ENCODE results near the gene KANSL1.

Gene KANSL1

GRCh38 chr17:46063241-46063640 is 130.0 kb downstream of the KANSL1 start:
- DNase-seq: no peak

GRCh38 chr17:46061435-46061834 is 131.8 kb downstream of the KANSL1 start:
- no peak for DNase-seq

GRCh38 chr17:46060461-46060860 is 132.8 kb downstream of the KANSL1 start:
- no peak for DNase-seq

GRCh38 chr17:46059486-46059885 is 133.7 kb downstream of the KANSL1 start:
- no peak for DNase-seq

- DNase-seq: no peak
These were observed 135.9 kb downstream of the KANSL1 start for GRCh38 chr17:46057366-46057765.

GRCh38 chr17:46056800-46057304 is 136.4 kb downstream of the KANSL1 start:
- DNase-seq: peak; percentile 16

- DNase-seq: no peak
These were observed 139.2 kb downstream of the KANSL1 start for GRCh38 chr17:46053911-46054534.

- no peak for DNase-seq
These were observed 143.6 kb downstream of the KANSL1 start for GRCh38 chr17:46049656-46050055.

- DNase-seq: no peak
These were observed 145.4 kb downstream of the KANSL1 start for GRCh38 chr17:46047856-46048255.

- no peak for DNase-seq
These were observed 145.8 kb downstream of the KANSL1 start for GRCh38 chr17:46047398-46047797.

- no peak for DNase-seq
These were observed 146.3 kb downstream of the KANSL1 start for GRCh38 chr17:46046957-46047356.

GRCh38 chr17:46045639-46046038 is 147.6 kb downstream of the KANSL1 start:
- DNase-seq: no peak

- no peak for DNase-seq
These were observed 148.2 kb downstream of the KANSL1 start for GRCh38 chr17:46044989-46045388.

GRCh38 chr17:46044286-46044928 is 148.8 kb downstream of the KANSL1 start:
- peak; percentile 58 for DNase-seq

- no peak for DNase-seq
These were observed 149.6 kb downstream of the KANSL1 start for GRCh38 chr17:46043606-46044005.

GRCh38 chr17:46042925-46043324 is 150.3 kb downstream of the KANSL1 start:
- DNase-seq: no peak

- no peak for DNase-seq
These were observed 151.0 kb downstream of the KANSL1 start for GRCh38 chr17:46042246-46042645.

- DNase-seq: no peak
These were observed 153.5 kb downstream of the KANSL1 start for GRCh38 chr17:46039592-46040186.

- DNase-seq: no peak
These were observed 154.3 kb downstream of the KANSL1 start for GRCh38 chr17:46038937-46039336.

GRCh38 chr17:46038414-46038813 is 154.8 kb downstream of the KANSL1 start:
- DNase-seq: no peak

- DNase-seq: no peak
These were observed 155.4 kb downstream of the KANSL1 start for GRCh38 chr17:46037722-46038255.

GRCh38 chr17:46036491-46036890 is 156.7 kb downstream of the KANSL1 start:
- no peak for DNase-seq

GRCh38 chr17:46035112-46035818 is 158.0 kb downstream of the KANSL1 start:
- DNase-seq: peak; percentile 22

Data from stimulated activated CD4-positive, alpha-beta T cell treated with anti-CD3 and anti-CD28 coated beads, Interleukin-15, amount 100 ng/mL, for 24 hours (primary cell).